Activated CD4-positive, alpha-beta T cell treated with anti-CD3 and anti-CD28 coated beads, Interleukin-10, Interleukin-2, amounts not matched to agents 100 ng/mL and 50 ng/mL, durations not matched to agents 16 hours and 8 hours (primary cell): ENCODE results near the gene ULK1.
"Not testable (repeated sequence)": the region's sequence is repeated elsewhere in the genome, so short reads cannot be mapped to it uniquely, and the experiment has no call there.

Source experiments
- DNase-seq: peaks from one replicate; pipeline ENCODE4 v3.0.0-alpha.2; 2020

The ULK1 gene

DNA sequence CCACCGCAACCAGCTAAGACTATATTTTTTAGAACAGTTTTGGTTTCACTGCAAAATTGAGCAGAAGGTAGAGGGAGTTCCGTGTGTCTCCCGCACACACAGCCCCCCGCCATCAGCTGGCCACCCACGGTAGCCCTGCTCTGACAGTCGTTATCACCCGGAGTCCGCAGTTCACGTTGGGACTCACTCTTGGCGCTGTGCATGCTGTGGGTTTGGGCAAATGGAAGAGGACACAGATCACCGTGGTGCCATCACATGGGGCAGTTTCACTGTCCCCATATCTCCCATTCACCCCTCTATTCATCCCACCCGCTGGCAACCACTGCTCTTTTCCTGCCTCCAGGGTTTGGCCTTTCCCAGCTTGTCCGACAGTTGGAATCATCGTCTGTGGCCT is 31.8 kb upstream of the ULK1 start:
- no peak for DNase-seq

DNA sequence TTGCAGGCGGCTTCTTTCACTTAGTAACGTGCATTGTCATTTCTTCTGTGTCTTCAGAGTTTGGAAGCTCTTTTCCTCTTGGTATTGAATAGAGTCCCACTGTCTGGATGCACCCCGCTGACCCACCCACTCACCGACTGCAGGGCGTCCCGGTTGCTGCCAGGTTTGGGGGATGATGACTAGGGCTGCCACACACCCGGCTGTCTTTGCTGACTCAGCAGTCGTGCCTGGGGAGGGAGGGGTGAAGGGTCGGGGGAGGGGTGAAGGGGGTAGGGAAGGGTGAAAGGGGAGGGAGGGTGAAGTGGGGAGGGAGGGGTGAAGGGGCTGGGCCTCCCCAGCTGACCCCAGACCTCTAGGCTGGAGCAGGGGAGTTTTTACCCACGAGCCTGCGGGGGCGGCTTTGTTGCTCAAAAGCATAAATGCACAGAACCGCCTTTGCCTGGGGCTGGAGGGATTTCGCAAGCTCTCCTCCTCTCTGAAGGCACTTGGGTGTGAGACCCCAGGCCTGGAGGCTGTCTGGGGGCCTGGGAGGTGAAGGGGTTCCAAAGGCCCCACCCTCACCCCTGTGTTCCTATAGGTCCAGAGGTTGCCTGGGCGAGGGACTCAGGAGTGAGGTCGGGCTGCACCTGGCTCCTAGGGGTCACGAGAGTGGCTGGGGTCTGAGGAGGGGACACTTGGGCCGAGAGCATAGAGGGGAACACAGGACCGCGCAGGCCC is 31.3 kb upstream of the ULK1 start:
- DNase-seq: no peak

DNA sequence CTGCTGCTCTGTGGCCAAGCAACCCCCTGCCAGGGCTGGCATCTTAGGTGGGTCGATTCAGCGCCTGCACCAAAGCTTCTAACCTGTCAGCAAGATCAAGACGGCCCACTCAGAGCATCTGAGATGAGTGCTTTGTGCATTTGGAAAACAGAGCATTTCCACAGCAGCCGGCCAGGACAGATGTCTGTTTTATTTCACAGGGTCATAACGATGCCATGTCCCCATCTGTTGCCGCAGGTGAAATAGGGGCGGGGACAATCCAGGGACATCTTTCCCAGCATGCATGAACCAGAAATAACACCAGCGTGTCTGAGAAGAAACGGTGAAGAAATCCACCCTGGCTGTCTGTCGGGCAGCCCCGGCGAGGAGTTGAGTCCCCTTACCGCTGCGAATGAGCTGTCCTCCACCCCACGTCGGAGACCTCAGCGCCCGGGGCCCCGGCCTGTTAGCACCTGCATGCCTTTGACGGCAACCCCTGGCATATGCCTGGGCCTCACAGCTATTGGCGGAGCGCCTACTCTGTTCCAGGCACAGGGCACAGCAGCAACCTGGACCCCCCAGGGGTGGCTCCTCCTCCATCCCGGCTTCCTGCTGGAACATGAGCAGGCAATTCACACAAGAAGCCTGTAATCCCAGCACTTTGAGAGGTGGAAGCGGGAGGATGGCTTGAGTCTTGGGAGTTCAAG is 30.6 kb upstream of the ULK1 start:
- no peak for DNase-seq

DNA sequence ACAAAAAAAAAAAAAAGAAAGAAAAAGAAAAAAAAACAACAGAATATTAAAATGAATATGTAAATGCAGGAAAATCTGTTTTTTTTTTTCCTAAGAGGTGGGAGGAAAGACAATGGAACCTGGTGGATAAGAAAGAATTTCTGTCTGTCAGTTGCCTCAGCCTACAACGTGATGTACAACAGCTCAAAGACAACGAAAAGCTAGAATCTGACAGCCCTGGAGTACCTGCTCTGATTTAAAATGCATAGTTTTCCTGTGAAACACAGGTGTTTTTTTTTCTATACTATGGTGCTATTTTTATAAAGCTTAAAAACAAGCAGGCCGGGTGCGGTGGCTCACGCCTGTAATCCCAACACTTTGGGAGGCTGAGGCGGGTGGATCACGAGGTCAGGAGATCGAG is 30.0 kb upstream of the ULK1 start:
- no peak for DNase-seq

DNA sequence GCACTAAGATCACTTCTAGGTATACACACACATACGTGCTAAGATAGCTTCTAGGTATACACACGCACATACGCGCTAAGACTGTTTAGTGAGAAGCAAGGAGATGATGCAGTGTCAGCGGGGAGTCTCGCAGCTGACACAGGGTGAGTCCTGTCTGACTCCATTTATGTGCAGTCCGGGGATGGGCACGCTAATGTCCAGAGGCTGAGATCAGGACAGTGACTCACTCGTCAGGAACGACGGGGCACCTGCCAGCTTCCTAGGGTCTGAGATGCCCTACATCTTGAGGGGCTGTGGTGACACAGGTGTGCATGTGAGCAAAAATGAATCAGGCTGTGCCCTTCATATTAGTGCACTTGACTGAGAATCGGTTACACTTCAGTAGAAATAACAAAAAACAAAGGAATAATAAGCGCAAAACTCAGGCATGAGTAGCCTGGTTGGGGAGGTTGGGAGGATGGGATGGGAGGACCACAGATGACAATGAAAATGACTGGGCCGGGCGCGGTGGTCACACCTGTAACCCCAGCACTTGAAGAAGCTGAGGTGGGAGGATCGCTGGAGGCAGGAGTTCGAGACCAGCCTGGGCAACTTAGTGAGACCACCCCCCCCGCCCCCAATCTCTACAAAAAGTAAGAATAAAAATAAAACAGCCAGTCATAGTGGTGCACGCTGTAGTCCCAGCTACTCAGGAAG is 29.1 kb upstream of the ULK1 start:
- DNase-seq: no peak

DNA sequence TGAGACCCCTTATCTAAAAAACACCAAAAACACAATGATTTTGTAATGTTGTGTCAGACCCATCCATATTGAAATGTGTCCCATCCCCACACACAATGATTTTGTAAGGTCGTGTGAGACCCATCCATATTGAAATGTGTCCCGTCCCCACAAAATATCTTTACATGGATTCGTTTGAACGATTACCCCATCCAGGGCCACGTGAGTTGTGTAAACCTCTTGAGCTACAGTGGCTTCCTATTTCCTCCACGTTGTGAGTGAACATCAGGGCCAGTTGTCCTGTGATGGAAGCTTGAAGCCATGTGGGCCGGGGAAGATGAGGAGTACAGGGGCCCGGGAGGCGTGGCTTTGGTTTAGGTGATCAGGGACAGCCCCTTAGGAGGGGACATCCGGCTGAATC is 27.0 kb upstream of the ULK1 start:
- no peak for DNase-seq

DNA sequence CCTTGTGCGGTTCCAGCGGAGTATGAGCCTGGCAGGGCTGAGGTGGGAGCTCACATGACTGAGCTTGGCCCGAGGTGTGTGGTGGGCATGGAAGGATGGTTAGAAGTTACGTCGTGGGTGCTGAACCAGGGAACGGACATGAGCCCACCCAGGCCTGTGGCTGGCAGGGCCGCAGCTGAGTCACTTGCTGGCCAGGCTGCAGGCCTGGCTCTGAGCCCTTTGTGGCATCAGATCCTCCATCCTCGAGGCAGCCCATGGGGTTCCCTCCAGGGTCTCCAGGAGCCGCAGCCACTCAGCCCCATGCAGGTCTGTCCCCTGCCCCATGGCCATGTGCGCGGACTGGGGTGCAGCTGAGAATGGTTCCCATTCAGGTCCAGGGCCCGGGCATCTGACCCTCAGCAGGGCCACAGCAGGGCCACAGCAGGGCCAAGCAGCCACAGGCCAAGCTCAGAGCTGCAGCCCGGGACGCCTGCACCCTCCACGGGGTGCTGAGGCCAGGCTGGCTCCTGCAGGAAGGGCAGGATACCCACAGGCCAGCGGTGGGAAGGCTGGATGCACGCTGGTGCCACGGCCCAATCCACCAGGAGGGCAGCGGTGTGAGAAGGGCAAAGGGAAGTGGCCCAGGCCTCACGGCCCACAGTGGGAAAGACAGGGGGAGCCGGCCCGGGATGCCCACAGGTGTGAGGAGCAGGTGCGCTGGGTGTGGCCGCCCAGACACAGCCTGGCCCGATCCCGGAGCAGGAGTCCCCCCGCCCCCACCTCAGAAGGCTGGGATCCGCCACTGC is 26.3 kb upstream of the ULK1 start:
- DNase-seq: no peak

DNA sequence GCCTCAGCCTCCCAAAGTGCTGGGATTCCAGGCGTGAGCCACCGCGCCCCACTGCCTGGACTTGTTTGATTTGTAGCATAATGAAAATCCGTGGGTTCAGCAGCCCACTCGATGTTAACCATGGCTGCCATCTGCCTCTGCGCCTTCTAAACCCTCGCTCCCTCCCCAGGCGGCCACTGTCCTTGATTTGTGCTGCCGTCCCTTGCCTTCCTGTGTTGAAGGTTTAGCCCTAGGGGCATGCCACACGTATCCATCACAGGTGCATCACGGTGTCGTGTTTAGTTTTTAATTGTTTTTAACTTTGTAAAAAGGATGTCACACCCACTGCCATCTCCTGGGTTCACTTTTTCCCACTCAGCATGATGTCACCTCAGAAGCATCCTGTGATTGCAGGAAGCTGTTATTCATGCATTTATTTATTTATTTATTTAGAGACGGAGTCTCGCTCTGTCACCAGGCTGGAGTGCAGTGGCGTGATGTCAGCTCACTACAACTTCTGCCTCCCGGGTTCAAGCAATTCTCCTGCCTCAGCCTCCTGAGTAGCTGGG is 24.5 kb upstream of the ULK1 start:
- DNase-seq: no peak

DNA sequence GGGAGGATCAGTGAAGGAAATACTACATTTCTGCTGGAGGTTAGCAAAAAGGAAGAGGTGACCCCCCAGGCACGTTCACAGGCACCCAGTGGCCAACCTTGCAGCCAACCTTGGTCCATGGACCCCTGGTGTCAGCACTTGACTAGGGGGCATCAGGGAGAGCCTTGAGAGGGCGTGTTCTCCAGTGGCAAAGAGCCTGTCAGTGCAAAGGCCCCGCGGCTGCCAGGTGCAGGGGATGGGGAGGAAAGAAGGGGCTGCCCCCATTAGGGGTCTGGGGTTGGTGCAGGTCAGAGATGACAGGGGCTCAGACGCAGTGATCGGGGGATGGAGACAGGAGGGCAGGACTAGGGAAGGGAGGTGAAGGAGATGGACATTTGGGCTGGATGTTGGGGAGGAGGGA is 22.7 kb upstream of the ULK1 start:
- DNase-seq: no peak

DNA sequence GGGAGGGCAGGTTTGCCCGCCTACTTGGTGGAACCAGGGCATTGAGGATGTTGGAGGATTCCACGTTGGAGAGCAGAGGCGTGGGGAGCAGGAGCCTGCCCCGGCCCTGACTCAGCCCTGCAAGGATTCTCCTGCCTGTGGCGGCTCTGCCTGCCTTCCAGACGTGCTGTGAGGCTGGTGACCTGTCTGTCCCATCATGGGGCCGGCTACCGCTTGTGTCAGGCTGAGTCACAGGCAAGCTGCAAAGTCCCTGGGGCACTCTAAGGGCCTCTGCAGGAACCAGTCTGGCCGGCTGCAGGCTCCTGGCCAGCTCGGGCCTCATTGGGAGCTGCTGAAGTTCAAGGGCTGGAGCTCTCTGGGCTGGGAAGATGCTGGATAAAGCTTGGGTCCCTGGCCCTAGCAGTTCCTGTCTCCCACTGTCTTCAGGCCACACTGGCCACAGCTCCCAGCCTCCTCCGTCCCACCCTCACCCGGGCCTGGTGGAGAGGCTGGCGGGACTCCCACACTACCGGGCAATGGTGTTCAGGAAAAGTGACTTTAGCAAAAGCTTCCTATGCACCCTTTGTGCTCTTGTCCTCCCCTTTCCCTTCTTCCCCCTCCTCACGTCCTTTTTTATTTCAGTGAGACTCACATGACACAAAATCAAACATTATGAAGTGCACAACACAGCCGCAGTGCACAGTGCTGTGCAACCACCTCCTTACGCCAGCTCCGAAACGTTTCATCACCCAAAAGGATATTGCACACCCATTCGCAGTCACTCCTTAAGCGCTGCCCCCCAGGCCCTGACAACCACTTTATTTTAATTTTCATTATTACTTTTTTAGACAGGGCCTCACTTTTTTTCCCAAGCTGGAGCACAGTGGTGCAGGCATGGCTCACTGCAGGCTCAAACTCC is 22.0 kb upstream of the ULK1 start:
- DNase-seq: no peak

DNA sequence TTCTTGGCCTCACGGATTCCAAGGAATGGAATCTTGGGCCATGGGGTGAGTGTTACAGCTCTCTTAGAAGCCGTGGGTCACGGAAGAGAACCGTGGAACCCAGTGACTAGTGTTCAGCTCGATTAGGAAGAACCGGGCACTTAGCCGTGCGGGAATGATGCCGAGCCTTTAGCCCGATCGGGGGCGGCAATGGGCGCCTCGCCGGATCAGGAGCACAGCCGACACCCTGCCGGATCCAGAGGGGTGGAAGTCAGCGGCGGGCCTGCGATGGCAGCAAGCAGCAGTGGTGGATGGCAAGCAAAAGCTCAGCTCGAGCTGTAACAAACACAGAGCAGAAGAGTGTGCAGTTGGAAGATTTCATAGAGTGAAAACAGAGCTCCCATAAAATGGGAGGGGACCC is 21.1 kb upstream of the ULK1 start:
- DNase-seq: no peak

DNA sequence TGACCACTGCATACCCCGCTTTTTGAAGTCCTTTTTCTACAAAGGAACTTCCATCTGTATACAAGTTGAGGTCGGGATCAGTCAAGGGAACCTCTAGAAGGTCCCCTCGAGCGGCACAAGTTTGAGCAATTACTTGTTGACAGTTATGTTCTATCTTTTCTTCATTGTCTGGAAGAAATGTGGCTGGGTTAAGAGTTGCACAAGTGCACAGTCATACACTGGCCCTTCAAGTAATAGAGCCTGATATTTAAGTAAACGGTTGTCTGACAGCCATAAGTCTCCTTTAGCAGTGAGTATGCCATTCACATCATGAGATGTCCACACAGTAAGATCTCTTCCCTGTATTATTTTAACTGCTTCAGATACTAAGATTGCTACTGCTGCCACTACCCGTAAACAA is 19.4 kb upstream of the ULK1 start:
- DNase-seq: not testable (repeated sequence)

DNA sequence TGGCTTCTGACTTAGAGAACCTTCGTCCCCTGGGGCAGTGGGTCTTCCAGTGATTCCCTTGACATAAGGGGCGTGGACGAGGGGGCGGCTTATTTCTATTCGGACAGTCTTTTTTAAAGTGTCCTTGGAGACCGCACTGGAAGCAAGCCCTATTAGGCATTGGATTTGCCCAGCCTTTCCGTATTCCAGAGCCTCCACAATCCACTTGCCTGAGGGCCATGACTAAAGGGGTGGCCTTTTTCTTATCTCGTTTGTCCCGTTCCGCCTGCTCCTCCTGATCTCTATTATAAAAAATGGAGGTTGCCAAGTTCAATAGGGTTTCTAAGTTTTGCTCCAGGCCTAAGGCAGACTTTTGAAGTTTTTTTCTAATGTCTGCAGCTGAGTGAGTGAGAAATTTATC is 17.2 kb upstream of the ULK1 start:
- DNase-seq: not testable (repeated sequence)

DNA sequence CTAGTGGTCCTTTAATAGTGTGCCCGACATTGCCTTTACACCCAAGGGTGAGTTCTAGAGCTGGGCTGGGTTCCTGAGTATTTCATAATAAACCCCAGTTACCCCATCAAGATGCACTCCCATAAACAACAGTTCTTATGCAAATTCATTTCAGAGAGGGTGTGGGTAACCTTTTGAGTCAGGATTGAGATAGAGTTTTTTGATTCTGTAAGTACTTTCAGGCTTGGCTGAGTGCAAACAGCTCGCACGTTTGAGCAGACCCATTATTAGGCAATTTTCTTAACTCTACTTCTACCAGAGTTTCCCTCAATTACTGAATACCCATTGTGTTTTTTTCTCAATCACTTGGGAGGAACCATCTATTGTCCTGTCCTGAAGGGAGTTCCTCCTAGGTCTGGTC is 16.0 kb upstream of the ULK1 start:
- not testable (repeated sequence) for DNase-seq

DNA sequence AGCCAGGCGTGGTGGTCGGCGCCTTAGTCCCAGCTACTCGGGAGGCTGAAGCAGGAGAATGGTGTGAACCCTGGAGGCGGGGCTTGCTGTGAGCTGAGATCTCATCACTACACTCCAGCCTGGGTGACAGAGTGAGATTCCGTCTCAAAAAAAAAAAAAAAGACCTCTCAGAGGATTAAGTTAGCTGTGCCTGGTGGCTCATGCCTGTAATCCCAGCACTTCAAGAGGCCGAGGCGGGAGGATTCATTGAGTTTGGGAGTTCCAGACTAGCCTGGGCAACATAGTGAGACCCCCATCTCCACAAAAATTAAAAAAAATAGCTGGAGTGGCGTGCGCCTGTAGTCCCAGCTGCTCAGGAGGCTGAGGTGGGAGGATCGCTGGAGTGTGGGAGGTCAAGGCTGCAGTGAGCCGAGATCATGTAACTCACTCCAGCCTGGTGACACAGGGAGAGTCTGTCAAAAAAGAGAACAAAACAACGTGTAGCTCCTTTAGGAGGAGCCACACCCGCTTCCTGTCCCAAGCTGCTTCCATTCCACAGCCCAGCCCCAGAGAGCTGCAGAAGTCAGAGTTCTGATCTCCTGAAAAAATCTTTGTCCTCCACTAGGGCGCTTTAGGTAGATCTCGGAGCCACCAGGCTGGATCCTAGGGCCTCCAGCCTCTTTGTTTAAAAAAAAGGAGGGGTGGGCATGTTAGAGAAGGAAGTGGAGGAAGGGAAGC is 11.5 kb upstream of the ULK1 start:
- DNase-seq: no peak

DNA sequence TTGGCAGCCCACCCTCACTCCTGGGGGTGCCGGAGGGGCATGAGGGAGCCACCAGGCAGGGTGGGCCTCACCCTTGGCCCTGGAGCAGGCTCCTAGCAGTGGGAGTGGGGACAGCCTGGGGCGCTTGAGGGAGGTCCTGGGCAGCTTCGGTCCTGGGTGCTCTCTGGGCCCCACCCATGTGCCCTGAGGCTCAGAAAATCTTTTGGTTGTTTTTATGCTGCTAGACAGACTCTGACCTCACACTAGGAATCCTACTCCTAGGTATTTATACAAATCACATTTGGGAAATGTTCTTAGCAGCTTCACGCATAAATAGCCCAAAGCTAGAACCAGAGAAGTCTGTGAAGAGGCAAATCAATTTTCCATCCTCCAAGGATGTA is 10.9 kb upstream of the ULK1 start:
- no peak for DNase-seq

DNA sequence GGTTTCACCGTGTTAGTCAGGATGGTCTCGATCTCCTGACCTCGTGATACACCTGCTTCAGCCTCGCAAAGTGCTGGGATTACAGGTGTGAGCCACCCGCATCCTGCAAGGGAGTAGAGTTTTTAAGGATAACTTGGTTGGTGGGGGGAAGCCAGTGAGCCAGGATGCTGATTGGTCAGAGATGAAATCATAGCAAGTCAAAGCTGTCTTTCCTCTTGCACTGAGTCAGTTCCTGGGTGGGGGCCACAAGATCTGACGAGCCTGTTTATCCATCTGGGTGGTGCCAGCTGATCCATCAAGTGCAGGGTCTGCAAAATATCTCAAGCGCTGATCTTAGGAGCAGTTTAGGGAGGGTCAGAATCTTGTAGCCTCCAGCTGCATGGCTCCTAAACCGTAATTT is 9.3 kb upstream of the ULK1 start:
- DNase-seq: not testable (repeated sequence)

DNA sequence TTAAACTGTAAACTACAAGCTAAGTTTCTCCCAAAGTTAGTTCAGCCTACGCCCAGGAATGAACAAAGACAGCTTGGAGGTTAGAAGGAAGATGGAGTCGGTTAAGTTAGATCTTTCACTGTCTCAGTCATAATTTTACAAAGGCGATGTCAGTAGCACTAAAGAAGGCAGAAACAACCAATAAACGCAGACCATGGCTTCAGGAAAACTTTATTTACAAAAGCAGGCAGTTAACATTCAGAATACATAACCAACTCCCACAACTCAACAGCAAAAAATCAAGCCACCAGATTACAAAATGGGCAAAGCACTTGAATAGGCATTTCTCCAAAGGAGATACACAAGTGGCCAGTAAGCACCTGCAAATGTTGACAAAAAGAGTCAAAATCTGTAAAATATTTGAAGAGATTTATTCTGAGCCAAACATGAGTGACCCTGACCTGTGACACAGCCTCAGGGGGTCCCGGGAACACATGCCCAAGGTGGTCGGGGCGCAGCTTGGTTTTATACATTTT is 8.8 kb upstream of the ULK1 start:
- DNase-seq: no peak

DNA sequence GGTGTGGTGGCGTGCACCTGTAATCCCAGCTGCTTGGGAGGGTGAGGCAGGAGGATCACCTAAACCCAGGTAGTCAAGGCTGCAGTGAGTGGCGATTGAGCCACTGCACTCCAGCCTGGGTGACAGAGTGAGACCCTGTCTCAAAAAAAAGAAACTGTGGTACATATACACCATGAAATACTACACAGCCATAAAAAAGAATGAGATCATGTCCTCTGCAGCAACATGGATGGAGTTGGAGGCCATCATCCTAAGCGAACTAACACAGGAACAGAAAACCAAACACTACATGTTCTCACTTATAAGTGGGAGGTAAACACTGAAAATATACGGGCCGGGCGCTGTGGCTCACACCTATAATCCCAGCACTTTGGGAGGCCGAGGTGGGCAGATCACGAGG is 2.7 kb upstream of the ULK1 start:
- not testable (repeated sequence) for DNase-seq

DNA sequence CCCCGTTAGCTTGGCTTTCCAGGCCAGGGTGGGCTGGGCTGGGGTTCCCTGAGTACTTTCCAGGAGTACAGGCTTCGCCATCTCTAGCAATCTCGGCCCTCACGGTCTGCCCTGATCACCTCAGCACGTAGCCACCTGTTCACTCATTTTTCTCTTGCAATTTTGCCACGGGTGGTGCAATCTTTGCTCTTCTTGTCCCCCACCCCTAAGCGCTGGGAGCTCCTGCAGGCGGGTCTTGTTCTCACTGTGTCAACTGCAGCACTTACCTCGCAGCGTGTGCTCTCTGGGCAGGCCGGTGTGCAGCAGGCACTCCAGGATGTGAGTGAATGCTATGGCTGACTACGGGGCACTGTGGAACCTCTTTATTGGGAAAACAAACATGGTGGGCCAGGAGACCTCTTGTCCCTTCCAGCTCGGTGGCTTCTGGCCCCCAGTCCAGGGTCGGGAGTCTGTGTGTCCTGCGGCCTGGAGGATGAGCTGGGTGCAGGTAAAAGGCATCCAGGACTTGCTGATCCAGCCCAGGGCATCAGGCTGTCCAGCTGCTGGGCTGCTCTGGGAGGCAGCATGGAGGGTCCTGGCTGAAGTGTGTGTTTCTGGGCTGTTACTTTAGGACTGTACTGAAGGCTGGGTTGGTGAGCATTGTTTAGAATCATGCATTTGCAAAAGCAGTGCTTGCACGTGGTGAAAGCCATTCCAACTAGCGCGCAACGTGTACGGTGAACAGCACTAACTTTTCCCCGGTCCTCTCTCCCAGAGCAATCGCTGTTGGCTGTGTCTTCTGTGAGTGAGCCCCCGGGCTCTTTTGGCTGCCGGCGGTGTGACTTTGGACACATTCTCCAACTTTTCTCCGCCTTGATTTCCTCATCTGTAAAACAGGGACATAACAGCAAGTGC is 1.5 kb upstream of the ULK1 start:
- no peak for DNase-seq
